Vagina (tissue), 2 donors: ENCODE results near the gene RGS10. TPM values are rescaled to one million over a fixed set of nuclear protein-coding genes. Genes with fewer than 3 reads are reported as not detected.
A peak's percentile ranks its signal among the peaks of the same experiment; 100 is the strongest.

Experiments
- DNase-seq, 2 donors: peaks; one replicate each; pipeline ENCODE4 v3.0.0-alpha.2; 2017; ENCODE audit errors: extremely low spot score in 2 of 2
- H3K27ac ChIP-seq: fragments of 200-600 bp; sonication (generic); one replicate; pipeline ENCODE4 v1.5.1; 2019
- H3K27me3 ChIP-seq: fragments of 200-600 bp; sonication (generic); one replicate; pipeline ENCODE4 v1.5.1; 2019
- H3K36me3 ChIP-seq, 2 donors: fragments of 200-600 bp; sonication (generic); one replicate each; pipeline ENCODE4 v1.5.1; 2017 to 2019
- H3K4me1 ChIP-seq: fragments of 200-600 bp; sonication (generic); one replicate; pipeline ENCODE4 v1.5.1; 2019
- H3K4me3 ChIP-seq, 2 donors: fragments of 200-600 bp; sonication (generic); 1 replicate in 1 of 2; 2 replicates in 1 of 2; pipeline ENCODE4 v1.5.1; 2016 to 2019
- H3K9me3 ChIP-seq: fragments of 200-600 bp; sonication (generic); one replicate; pipeline ENCODE4 v1.5.1; 2019
- POLR2A ChIP-seq, 2 donors: fragments of 450-650 bp; IDR thresholded peaks; one replicate each; pipeline ENCODE4 v1.6.1; 2017; ENCODE audit warnings: antibody characterized with exemption in 2 of 2, mild to moderate bottlenecking in 2 of 2, moderate library complexity in 2 of 2
- POLR2AphosphoS5 ChIP-seq, 2 donors: sonication (generic); formaldehyde crosslinking; IDR thresholded peaks; one replicate each; pipeline ENCODE4 v1.9.0; 2017; ENCODE audit warnings: antibody characterized with exemption in 2 of 2, mild to moderate bottlenecking in 2 of 2, low read depth in 1 of 2; ENCODE audit not compliant: insufficient read depth in 1 of 2
- intact Hi-C: fragments of 100-400 bp; cut with DNase I; formaldehyde crosslinking; loops from one replicate; pipeline ENCODE4 v1.15.1; 2023
- total RNA-seq: library from RNA; depleted of rRNA; stranded (reverse); fragments of >200 nt; gene quantifications from one replicate; pipeline ENCODE4 v1.2.3, GENCODE V29; 2016
- TF ChIP-seq, protein P1 (sequence below), 3 experiments: fragments of 450-650 bp in 2 of 3; fragments of 200-600 bp in 1 of 3; sonication (generic) in 1 of 3; IDR thresholded peaks; one replicate each; pipeline ENCODE4 v1.5.1; 2017 to 2019; ENCODE audit warnings: antibody characterized with exemption in 3 of 3, mild to moderate bottlenecking in 2 of 3, moderate library complexity in 2 of 3

Gene RGS10
- total RNA-seq, 1 donor from 2014 or later: 63.6 TPM

DNA sequence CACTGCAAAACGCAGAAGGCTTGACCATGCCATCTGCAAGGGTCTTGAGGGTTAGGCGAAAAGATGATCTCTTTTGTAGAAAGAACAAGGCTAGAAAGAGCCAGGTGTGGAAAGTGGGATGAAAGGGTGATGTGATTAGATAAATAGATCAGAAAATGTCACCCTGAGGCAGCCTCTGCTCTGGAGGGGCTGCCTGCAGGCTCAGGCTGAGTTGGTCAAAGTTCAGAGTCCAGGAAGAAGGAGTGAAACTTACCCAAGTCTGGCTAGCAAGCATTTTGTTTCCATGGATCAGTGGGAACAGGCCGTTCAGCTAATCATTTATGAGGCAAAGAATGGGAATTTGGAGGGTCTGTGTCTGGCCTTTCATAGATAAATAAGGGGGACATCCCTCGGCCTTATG is 79.7 kb downstream of the RGS10 start:
- no peak for TF ChIP-seq POLR2AphosphoS5 (IDR thresholded peaks at IDR 0.05; ENCODE audit: insufficient read depth in 1 of 2, low read depth in 1 of 2)
- H3K4me3 ChIP-seq: no peak overlapping the region
- H3K9me3 ChIP-seq: no peaks in the 10 kb centered on the region
- no peaks in the 10 kb centered on the region for H3K27me3 ChIP-seq
- peaks cover 11% of the 10 kb centered on the region for H3K4me1 ChIP-seq
- intact Hi-C loops: no loop called here
- no peak overlapping the region for H3K27ac ChIP-seq
- H3K36me3 ChIP-seq: no peaks in the 10 kb centered on the region
- no peak for DNase-seq

DNA sequence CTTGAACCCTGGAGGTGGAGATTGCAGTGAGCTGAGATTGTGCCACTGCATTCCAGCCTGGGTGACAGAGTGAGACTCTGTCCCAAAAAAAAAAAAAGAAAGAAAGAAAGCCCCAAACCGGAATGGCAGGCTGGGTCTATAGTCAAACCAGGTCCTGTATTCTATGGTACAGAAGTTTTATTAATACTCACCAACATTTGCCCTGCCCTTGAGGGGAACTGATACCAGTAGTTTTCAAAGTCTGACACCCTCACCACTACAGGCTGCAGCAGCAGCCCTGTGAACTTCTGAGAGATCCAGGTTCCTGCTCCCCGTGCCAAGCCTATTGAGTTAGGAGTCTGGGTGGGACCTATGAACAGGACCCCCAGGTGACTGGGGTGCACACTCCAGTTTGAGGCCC is 80.6 kb downstream of the RGS10 start:
- Histone ChIP-seq H3K36me3 (no peaks in the 10 kb centered on the region), H3K4me3 (no peak overlapping the region), H3K27ac (no peak overlapping the region), H3K9me3 (no peaks in the 10 kb centered on the region), H3K27me3 (no peaks in the 10 kb centered on the region), H3K4me1 (peaks cover 11% of the 10 kb centered on the region)
- no peak for DNase-seq
- TF ChIP-seq POLR2A (IDR thresholded peaks at IDR 0.05) (no peak), POLR2AphosphoS5 (IDR thresholded peaks at IDR 0.05; ENCODE audit: insufficient read depth in 1 of 2, low read depth in 1 of 2) (no peak)
- TF ChIP-seq, protein P1, sequence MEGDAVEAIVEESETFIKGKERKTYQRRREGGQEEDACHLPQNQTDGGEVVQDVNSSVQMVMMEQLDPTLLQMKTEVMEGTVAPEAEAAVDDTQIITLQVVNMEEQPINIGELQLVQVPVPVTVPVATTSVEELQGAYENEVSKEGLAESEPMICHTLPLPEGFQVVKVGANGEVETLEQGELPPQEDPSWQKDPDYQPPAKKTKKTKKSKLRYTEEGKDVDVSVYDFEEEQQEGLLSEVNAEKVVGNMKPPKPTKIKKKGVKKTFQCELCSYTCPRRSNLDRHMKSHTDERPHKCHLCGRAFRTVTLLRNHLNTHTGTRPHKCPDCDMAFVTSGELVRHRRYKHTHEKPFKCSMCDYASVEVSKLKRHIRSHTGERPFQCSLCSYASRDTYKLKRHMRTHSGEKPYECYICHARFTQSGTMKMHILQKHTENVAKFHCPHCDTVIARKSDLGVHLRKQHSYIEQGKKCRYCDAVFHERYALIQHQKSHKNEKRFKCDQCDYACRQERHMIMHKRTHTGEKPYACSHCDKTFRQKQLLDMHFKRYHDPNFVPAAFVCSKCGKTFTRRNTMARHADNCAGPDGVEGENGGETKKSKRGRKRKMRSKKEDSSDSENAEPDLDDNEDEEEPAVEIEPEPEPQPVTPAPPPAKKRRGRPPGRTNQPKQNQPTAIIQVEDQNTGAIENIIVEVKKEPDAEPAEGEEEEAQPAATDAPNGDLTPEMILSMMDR (IDR thresholded peaks at IDR 0.05): no peak
- intact Hi-C loops: no loop called here

DNA sequence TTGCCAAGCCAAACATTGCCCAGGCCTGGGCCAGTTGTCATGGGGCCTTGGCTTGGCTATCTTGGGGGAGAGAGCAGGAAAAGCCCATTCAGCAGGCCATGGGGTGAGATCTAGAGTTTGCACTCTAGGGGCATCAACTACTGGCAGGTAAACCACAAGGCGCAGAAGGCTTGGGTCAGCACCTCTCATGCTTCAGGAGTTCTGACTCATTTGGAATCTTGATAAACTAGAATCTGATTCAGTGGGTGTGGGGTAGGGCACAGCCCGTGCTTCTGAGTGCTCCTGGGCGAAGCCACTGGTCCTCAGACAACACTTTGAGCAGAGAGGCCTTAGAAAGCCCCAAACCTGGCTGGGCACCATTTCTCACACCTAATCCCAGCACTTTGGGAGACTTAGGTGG is 81.1 kb downstream of the RGS10 start:
- no peak for DNase-seq
- H3K4me3 ChIP-seq: no peak overlapping the region
- H3K27me3 ChIP-seq: no peaks in the 10 kb centered on the region
- intact Hi-C loops: no loop called here
- peaks cover 7% of the 10 kb centered on the region for H3K4me1 ChIP-seq
- TF ChIP-seq, protein P1 (IDR thresholded peaks at IDR 0.05): no peak
- peak in 1 of 2 donors; percentile 19 for TF ChIP-seq POLR2AphosphoS5 (IDR thresholded peaks at IDR 0.05; ENCODE audit: insufficient read depth in 1 of 2, low read depth in 1 of 2)
- no peaks in the 10 kb centered on the region for H3K9me3 ChIP-seq
- no peak overlapping the region for H3K27ac ChIP-seq
- no peaks in the 10 kb centered on the region for H3K36me3 ChIP-seq

DNA sequence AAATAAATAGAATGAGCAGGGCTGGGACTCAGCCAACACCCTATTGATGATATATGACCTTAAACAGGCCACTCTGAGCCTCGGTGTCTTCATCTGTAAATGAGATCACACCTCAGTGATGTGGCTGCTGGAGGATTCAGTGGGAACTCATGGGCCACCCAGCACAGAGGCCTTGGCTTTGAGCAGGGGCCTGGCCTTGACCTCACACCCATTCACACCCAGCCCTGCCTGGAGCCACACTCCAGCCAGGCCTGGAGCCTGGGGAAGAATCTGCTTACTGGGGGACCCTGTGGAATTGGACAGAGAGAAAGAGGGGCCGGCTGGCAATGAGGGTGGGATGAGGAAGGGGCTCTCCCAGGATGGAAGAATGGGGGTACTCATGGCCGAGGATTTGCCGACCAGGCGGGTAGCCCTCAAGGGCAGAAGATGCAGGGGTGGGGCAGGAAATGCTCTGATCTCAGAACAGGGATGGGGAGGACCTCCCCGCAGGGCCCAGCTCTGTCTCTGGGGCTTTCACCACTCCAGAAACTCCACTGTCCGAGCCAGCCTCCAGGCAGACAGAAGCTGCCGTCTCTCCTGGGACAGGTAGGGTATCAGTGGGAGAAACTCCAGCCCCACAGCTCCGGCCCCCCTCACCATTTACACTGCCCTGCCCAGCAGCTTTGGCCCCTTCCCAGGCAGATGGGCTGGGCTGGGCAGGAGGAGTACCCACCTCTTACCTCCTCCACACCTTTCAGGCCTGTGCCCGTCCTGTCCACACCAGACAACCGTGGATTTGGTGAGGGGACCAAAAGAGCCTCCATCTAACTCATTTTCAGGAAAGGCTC is 81.9 kb downstream of the RGS10 start:
- no peaks in the 10 kb centered on the region for H3K9me3 ChIP-seq
- TF ChIP-seq POLR2A (IDR thresholded peaks at IDR 0.05) (no peak), POLR2AphosphoS5 (IDR thresholded peaks at IDR 0.05; ENCODE audit: insufficient read depth in 1 of 2, low read depth in 1 of 2) (no peak)
- TF ChIP-seq, protein P1 (IDR thresholded peaks at IDR 0.05): no peak
- no peak for DNase-seq
- H3K4me3 ChIP-seq: no peak overlapping the region
- H3K27me3 ChIP-seq: no peaks in the 10 kb centered on the region
- no peak overlapping the region for H3K27ac ChIP-seq
- H3K36me3 ChIP-seq: no peaks in the 10 kb centered on the region
- no peaks in the 10 kb centered on the region for H3K4me1 ChIP-seq
- intact Hi-C loops: no loop called here

DNA sequence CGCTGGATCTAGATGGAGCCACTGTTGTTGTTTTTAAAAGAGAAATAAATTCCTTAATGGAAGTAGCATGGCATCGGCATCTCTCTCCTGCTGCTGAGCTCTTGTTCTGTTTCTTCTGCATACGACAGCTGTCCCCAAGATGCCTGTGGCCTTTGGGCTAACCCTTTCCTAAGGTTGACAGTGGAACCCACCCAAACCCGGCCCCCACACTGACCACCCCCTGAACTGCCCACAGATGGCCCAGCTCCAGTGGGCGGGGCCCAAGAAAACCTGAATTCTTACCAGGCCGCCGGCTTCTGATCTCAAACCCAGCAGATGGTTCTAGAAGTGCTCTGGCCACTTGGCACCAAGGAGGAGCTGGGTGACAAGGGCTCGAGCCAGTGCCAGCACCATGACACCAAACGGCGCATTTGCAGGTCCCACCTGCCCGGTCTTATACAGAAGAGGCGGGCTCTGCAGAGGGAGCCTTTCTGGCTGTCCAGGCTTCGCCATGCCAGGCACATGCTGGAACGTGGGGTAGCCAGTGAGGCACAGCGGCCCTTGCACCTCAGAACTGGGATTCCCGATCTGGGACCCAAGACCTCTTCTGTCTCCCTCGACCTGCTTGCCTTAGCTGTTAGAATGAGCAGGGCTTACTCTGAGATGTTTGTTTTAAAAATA is 82.7 kb downstream of the RGS10 start:
- TF ChIP-seq POLR2AphosphoS5 (IDR thresholded peaks at IDR 0.05; ENCODE audit: insufficient read depth in 1 of 2, low read depth in 1 of 2) (no peak), POLR2A (IDR thresholded peaks at IDR 0.05) (no peak)
- TF ChIP-seq, protein P1 (IDR thresholded peaks at IDR 0.05): no peak
- DNase-seq: no peak
- Histone ChIP-seq H3K4me3 (no peak overlapping the region), H3K36me3 (no peaks in the 10 kb centered on the region), H3K27ac (no peak overlapping the region), H3K9me3 (no peaks in the 10 kb centered on the region), H3K4me1 (no peaks in the 10 kb centered on the region), H3K27me3 (no peaks in the 10 kb centered on the region)
- intact Hi-C loops: no loop called here
